HepG2 (cell line): ENCODE results near the gene TMC8. TPM values are rescaled to one million over a fixed set of nuclear protein-coding genes. Genes with fewer than 3 reads are reported as not detected.

Source experiments
- AGO1 ChIP-seq: fragments of 200-400 bp; formaldehyde crosslinking; IDR thresholded peaks from 2 replicates; pipeline ENCODE4 v1.6.1; 2017; ENCODE audit warnings: mild to moderate bottlenecking, low read depth, low read length, moderate library complexity; ENCODE audit not compliant: poor library complexity, severe bottlenecking
- CEBPB ChIP-seq: IDR thresholded peaks from 2 replicates; pipeline ENCODE4 v1.6.1; 2011; ENCODE audit warnings: low read depth, low read length, improper control_type of control experiment, borderline replicate concordance
- EEA1 ChIP-seq: sonication (generic); formaldehyde crosslinking; IDR thresholded peaks from 2 replicates; pipeline ENCODE4 v1.5.1; 2020; ENCODE audit warnings: mild to moderate bottlenecking, missing genetic modification reagents, borderline replicate concordance
- FLYWCH1 ChIP-seq: sonication (generic); formaldehyde crosslinking; IDR thresholded peaks from 2 replicates; pipeline ENCODE4 v1.8.1; 2023; ENCODE audit warnings: mild to moderate bottlenecking, missing genetic modification reagents
- FOXO4 ChIP-seq: sonication (generic); formaldehyde crosslinking; conservative IDR thresholded peaks from 2 replicates; pipeline ENCODE4 v1.8.1; 2023; ENCODE audit warnings: missing genetic modification reagents
- HDAC1 ChIP-seq: sonication (generic); formaldehyde crosslinking; IDR thresholded peaks from 2 replicates; pipeline ENCODE4 v1.5.1; 2020; ENCODE audit warnings: mild to moderate bottlenecking, missing genetic modification reagents
- JUNB ChIP-seq: sonication (generic); formaldehyde crosslinking; IDR thresholded peaks from 2 replicates; pipeline ENCODE4 v1.8.0; 2022; ENCODE audit warnings: missing genetic modification reagents, mild to moderate bottlenecking, borderline replicate concordance
- NFYC ChIP-seq: IDR thresholded peaks from 2 replicates; pipeline ENCODE4 v1.6.1; 2016; ENCODE audit warnings: missing genetic modification reagents, missing compliant biosample characterization
- RBFOX2 ChIP-seq: fragments of 200-400 bp; formaldehyde crosslinking; IDR thresholded peaks from 2 replicates; pipeline ENCODE4 v1.6.1; 2017; ENCODE audit warnings: low read depth, mild to moderate bottlenecking, low read length
- STAT6 ChIP-seq: sonication (generic); formaldehyde crosslinking; IDR thresholded peaks from 2 replicates; pipeline ENCODE4 v1.4.0; 2020; ENCODE audit warnings: missing genetic modification reagents, mild to moderate bottlenecking, borderline replicate concordance
- TCF7L2 ChIP-seq: IDR thresholded peaks from 2 replicates; pipeline ENCODE4 v1.6.1; 2011; ENCODE audit warnings: mild to moderate bottlenecking, low read depth, low read length, moderate library complexity
- ZBTB3 ChIP-seq: sonication (generic); formaldehyde crosslinking; IDR thresholded peaks from 2 replicates; pipeline ENCODE4 v1.4.0; 2020; ENCODE audit warnings: low read depth, mild to moderate bottlenecking, moderate library complexity, missing genetic modification reagents, borderline replicate concordance
- ZBTB44 ChIP-seq: sonication (generic); formaldehyde crosslinking; IDR thresholded peaks from 2 replicates; pipeline ENCODE4 v1.4.0; 2020; ENCODE audit warnings: missing genetic modification reagents
- ZNF558 ChIP-seq: sonication (generic); formaldehyde crosslinking; IDR thresholded peaks from 2 replicates; pipeline ENCODE4 v1.9.0; 2022; ENCODE audit warnings: mild to moderate bottlenecking, missing genetic modification reagents, borderline replicate concordance
- ZNF605 ChIP-seq: sonication (generic); formaldehyde crosslinking; IDR thresholded peaks from 2 replicates; pipeline ENCODE4 v1.8.0; 2022; ENCODE audit warnings: mild to moderate bottlenecking, missing genetic modification reagents
- ZNF704 ChIP-seq: sonication (generic); formaldehyde crosslinking; IDR thresholded peaks from 2 replicates; pipeline ENCODE4 v1.8.1; 2023; ENCODE audit warnings: mild to moderate bottlenecking, inconsistent platforms, moderate library complexity, missing genetic modification reagents, borderline replicate concordance
- ZSCAN5A ChIP-seq: sonication (generic); formaldehyde crosslinking; IDR thresholded peaks from 2 replicates; pipeline ENCODE4 v1.8.0; 2022; ENCODE audit warnings: mild to moderate bottlenecking, missing genetic modification reagents, borderline replicate concordance
- polyA plus RNA-seq, 8 experiments: library from polyadenylated mRNA; depleted of rRNA in 3 of 8; stranded (reverse) in 7 of 8; unstranded in 1 of 8; fragments of >200 nt; fragmentation: Illumina TruSeq in 4 of 8; extraction: Trizol in 4 of 8; gene quantifications; 2 replicates each; pipeline versions ENCODE4 v1.2.1 to v1.2.3, GENCODE V29; 2011 to 2016; ENCODE audit warnings: low read depth in 4 of 8, missing spikeins in 1 of 8, mixed read lengths in 1 of 8; ENCODE audit not compliant: insufficient read depth in 1 of 8
- total RNA-seq, 5 experiments: library from RNA; depleted of rRNA; stranded (reverse); fragments of >200 nt; fragmentation: Illumina TruSeq; extraction: Trizol; gene quantifications; 2 replicates each; pipeline ENCODE4 v1.2.3, GENCODE V29; 2016; ENCODE audit warnings: low read depth in 1 of 5

TMC8 gene
- total and polyA plus RNA-seq, 2 of the 13 experiments (the other 11 are each of a cell fraction or from before 2014, with no cell fraction given) = 0.53 to 7.8 TPM

- TF ChIP-seq STAT6 (CRISPR knock-in tag) (no peak), EEA1 (no peak; the same call in 1 of the 2 replicates), ZNF704 (CRISPR knock-in tag) (no peak), AGO1 (no peak), TCF7L2 (no peak), ZBTB44 (CRISPR knock-in tag) (no peak), HDAC1 (CRISPR knock-in tag) (0 out of 2 replicates have a peak, but pooled peaks have one; percentile 31), ZSCAN5A (no peak), ZNF605 (CRISPR knock-in tag) (no peak), CEBPB (no peak), ZBTB3 (no peak), RBFOX2 (no peak), NFYC (CRISPR knock-in tag) (no peak), ZNF558 (CRISPR knock-in tag) (no peak), FOXO4 (CRISPR knock-in tag) (no peak), JUNB (no peak), FLYWCH1 (CRISPR knock-in tag) (no peak)
Measured at GRCh38 chr17:78133971-78134898, 3.7 kb downstream of the TMC8 start (continued).
